SK-N-MC (cell line): ENCODE measurements around the gene CFAP77.

Experiments
- DNase-seq: peaks from one replicate; pipeline ENCODE4 v3.0.0-alpha.2; 2011; ENCODE audit warnings: low read depth, low spot score
- H3K27ac ChIP-seq: fragments of 200-600 bp; sonication (generic); 2 replicates; pipeline ENCODE4 v1.5.1; 2016; ENCODE audit warnings: mixed run types
- H3K36me3 ChIP-seq: fragments of 200-600 bp; sonication (generic); 2 replicates; pipeline ENCODE4 v1.6.1; 2017; ENCODE audit warnings: antibody characterized with exemption, low read length, mixed read lengths; ENCODE audit not compliant: insufficient read depth
- H3K4me3 ChIP-seq: fragments of 200-600 bp; sonication (generic); 2 replicates; pipeline ENCODE4 v1.5.1; 2016
- H3K9ac ChIP-seq: fragments of 200-600 bp; sonication (generic); 2 replicates; pipeline ENCODE4 v1.8.0; 2017; ENCODE audit warnings: mixed run types, mixed read lengths; ENCODE audit not compliant: insufficient read length
- H3K9me3 ChIP-seq: fragments of 200-600 bp; sonication (generic); 2 replicates; pipeline ENCODE4 v1.6.1; 2017; ENCODE audit warnings: low read depth, mild to moderate bottlenecking, antibody characterized with exemption, low read length, moderate library complexity, mixed read lengths
- EZH2 ChIP-seq: fragments of 200-600 bp; sonication (generic); IDR thresholded peaks from one replicate; pipeline ENCODE4 v1.6.1; 2017; ENCODE audit warnings: antibody characterized with exemption
- FOXP2 ChIP-seq: optimal IDR thresholded peaks from 2 replicates; pipeline ENCODE3; 2011; ENCODE audit warnings: mild to moderate bottlenecking, moderate library complexity; ENCODE audit not compliant: insufficient read depth; ENCODE audit errors: extremely low read length, control extremely low read depth
- POLR2AphosphoS5 ChIP-seq: IDR thresholded peaks from 2 replicates; pipeline ENCODE4 v1.6.1; 2012; ENCODE audit warnings: mild to moderate bottlenecking, low read depth, low read length, borderline replicate concordance

CFAP77 gene

DNA sequence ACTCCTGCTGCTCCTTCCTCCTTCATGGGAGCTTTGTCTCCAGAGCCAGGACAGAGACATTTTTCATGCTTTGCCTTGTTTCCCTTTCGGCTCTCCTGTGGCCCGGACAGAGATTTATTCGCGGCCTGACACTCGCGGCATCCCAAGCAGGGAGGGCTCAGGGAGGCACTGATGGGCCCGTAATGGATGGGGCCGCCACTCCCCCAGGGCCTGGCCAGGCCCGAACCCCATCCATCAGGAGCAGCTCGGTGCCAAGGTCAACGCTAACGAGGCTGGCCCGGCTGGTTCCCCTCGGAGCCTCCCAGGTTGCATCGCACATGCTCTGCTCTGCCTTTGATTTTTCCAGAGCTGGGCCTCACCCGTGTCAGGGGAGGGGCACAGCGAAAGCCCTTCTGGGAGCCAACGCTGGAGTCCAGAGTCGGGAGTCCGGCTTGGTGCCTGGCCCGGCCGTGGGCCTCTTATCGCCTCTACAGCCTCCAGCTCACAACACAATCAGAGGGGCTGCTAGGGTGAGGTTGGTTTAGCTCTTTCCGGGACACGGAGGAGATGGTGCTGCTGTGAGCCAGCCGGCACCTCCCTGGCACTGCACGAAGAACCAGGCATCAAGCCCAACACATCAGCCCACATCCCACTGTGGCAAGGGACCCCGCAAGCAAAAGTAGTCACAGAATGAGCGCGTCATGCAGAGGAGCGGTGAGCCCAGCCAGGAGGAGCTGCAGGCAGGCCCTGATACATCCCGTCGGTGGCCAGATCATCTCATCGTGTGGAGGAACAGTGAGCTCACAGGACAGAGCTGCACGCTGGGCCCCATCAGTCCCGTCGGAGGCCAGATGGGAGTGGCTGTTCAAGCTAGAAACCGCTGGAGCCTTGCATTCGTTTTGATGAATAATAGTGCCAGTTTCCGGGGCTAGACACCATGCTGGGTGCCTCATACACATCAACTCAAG, 100.2 kb downstream of the CFAP77 start:
- no peak overlapping the region for H3K9ac ChIP-seq
- no peak overlapping the region for H3K27ac ChIP-seq
- H3K4me3 ChIP-seq: no peak overlapping the region
- no peaks in the 10 kb centered on the region for H3K9me3 ChIP-seq
- TF ChIP-seq POLR2AphosphoS5 (no peak), FOXP2 (no peak), EZH2 (no peak)
- no peak for DNase-seq
- no peaks in the 10 kb centered on the region for H3K36me3 ChIP-seq

DNA sequence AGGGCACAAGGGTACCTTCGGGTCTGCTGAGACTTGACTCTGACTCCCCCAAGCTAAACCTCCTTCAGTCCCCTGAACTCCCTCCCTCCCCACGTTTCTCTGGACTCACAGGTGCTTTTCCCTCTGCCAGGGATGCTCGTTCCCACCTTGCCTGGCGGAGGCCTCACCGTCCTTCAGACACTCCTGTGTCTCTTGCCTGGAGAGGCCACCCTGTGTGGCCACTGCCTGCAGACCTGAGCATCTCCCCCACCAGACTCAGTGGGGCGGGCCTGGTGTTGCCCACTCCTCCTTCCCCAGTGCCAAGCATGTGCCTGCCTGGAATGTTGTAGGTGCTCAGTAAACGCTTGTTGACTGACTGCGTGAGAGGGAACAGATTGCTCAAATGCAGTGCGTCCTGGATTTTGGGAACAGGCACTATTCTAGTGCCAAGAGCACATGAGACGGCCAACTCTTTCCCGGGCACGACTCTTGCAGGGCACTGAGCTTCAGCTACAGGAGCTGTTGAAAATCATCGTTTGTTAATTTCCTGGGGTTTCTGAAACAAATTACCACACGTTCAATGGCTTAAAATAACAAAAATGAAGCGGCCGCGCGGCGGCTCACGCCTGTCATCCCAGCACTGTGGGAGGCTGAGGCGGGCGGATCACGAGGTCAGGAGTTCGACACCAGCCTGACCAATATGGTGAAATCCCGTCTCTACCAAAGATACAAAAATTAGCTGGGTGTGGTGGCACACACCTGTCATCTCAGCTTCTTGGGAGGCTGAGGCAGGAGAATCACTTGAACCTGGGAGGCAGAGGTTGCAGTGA, 101.4 kb downstream of the CFAP77 start:
- Histone ChIP-seq H3K36me3 (no peaks in the 10 kb centered on the region), H3K27ac (no peak overlapping the region), H3K4me3 (no peak overlapping the region), H3K9me3 (no peaks in the 10 kb centered on the region), H3K9ac (no peak overlapping the region)
- TF ChIP-seq POLR2AphosphoS5 (no peak), FOXP2 (no peak), EZH2 (no peak)
- no peak for DNase-seq

DNA sequence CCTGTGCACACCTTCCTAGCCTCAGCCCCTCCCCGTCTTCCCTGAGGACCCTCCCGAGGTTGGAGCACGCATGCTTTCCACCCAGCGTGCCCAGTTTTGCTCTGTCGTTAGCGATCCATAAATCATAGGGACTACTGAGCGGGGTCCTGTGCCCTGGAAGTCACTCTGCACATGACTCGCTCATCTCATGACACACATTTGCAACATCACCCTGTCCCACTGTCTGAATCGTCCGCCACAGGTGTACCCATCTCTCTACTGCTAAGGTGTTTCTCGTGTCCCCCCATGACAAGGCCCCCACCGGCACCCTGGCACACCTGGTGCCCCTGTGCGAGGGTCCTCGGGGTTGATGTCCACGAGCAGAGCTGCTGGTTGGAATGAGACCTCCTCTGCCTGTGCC, 103.4 kb downstream of the CFAP77 start:
- Histone ChIP-seq H3K9ac (no peak overlapping the region), H3K9me3 (no peaks in the 10 kb centered on the region), H3K27ac (no peak overlapping the region), H3K4me3 (no peak overlapping the region), H3K36me3 (no peaks in the 10 kb centered on the region)
- DNase-seq: no peak
- no peak for TF ChIP-seq POLR2AphosphoS5
- no peak for TF ChIP-seq FOXP2
- TF ChIP-seq EZH2: no peak

- no peak for TF ChIP-seq POLR2AphosphoS5
- TF ChIP-seq FOXP2: no peak
- TF ChIP-seq EZH2: no peak
- DNase-seq: no peak
- Histone ChIP-seq H3K27ac (no peak overlapping the region), H3K36me3 (no peaks in the 10 kb centered on the region), H3K9ac (no peak overlapping the region), H3K4me3 (no peak overlapping the region), H3K9me3 (no peaks in the 10 kb centered on the region)
Observed at GRCh38 chr9:132514011-132514744, 104.2 kb downstream of the CFAP77 start.

DNA sequence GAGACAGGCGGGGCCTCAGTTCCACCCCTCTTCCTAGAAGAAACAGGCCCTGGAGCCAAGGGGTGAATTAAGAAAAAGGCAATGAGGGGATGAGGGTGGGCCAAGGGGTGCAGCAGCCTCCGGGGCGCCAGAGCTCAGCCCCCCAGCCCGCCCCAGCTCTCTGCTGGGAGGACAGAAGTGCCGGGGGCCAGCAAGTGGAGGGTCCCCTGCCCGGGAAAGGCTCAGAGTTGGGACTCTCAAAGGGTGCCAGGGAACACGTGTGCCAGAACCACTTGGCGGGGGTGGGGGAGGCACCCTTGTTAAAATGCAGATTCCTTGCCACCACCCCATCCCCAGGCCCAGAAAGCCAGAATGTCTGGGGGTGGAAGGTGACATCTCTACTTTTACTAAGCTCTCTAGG, 104.8 kb downstream of the CFAP77 start:
- TF ChIP-seq EZH2 (no peak), FOXP2 (no peak), POLR2AphosphoS5 (no peak)
- Histone ChIP-seq H3K9me3 (no peaks in the 10 kb centered on the region), H3K36me3 (no peaks in the 10 kb centered on the region), H3K9ac (no peak overlapping the region), H3K4me3 (no peak overlapping the region), H3K27ac (no peak overlapping the region)
- DNase-seq: no peak

DNA sequence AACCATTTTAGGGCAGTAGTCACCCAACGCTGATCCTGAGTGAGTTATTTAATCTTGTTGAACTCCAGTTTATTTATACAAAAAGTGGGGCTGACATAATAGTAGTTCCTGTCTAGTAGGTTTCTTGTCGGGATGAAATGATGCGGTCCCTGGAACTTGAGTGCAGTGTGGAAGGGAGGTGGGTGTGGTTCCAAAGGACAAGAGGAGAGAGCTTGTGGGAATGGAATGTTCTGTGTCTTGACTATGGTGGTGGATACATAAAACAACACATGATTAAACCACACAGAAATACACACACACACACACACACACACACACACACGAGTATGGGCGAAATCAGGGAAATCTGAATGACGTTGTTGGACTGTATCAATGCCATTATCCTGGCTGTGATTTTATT, 106.3 kb downstream of the CFAP77 start:
- Histone ChIP-seq H3K4me3 (no peak overlapping the region), H3K27ac (no peak overlapping the region), H3K9ac (no peak overlapping the region), H3K9me3 (no peaks in the 10 kb centered on the region), H3K36me3 (no peaks in the 10 kb centered on the region)
- TF ChIP-seq FOXP2 (no peak), EZH2 (no peak), POLR2AphosphoS5 (no peak)
- DNase-seq: no peak

GRCh38 chr9:132516911-132517310, 106.9 kb downstream of the CFAP77 start:
- no peaks in the 10 kb centered on the region for H3K36me3 ChIP-seq
- DNase-seq: no peak
- no peak for TF ChIP-seq FOXP2
- no peak for TF ChIP-seq EZH2
- TF ChIP-seq POLR2AphosphoS5: no peak
- H3K27ac ChIP-seq: no peak overlapping the region
- no peak overlapping the region for H3K9ac ChIP-seq
- H3K9me3 ChIP-seq: no peaks in the 10 kb centered on the region
- no peak overlapping the region for H3K4me3 ChIP-seq
